ENCODE results near the gene UGT3A1. TPM values are rescaled to one million over a fixed set of nuclear protein-coding genes. Genes with fewer than 3 reads are reported as not detected.
A peak's percentile ranks its signal among the peaks of the same experiment; 100 is the strongest.
"Not testable (repeated sequence)": the region's sequence is repeated elsewhere in the genome, so short reads cannot be mapped to it uniquely, and the experiment has no call there.

UGT3A1 gene
- not detected for total RNA-seq
- long read RNA-seq, result 0 reads

GRCh38 chr5:35990941-35991611 is at the start of gene UGT3A1:
Gene UGT3A1, minus strand, starts transcription at chr5:35991390. Its CDS starts 150 bp downstream, at chr5:35991240.
- intact Hi-C loops (cut with DNase I), result no loop called here
- ATAC-seq (no peak), DNase-seq (ENCODE audit: missing footprints) (no peak)

GRCh38 chr5:36035696-36036095 is 44.5 kb upstream of the UGT3A1 start:
- DNase-seq (ENCODE audit: missing footprints) (no peak), ATAC-seq (no peak)
- intact Hi-C loops (cut with DNase I), result no loop called here

- ATAC-seq; intact Hi-C loops (cut with DNase I); DNase-seq (ENCODE audit: missing footprints): not testable (repeated sequence)
Observed at GRCh38 chr5:36034536-36035134, 43.4 kb upstream of the UGT3A1 start.

- ATAC-seq, result no peak
- no peak for DNase-seq (ENCODE audit: missing footprints)
- intact Hi-C loops (cut with DNase I), result no loop called here
Observed at GRCh38 chr5:36033486-36033885, 42.3 kb upstream of the UGT3A1 start.

GRCh38 chr5:36033047-36033446 is 41.9 kb upstream of the UGT3A1 start:
- no peak for DNase-seq (ENCODE audit: missing footprints)
- no peak for ATAC-seq
- intact Hi-C loops (cut with DNase I), result no loop called here

GRCh38 chr5:36031223-36031622 is 40.0 kb upstream of the UGT3A1 start:
- no peak for ATAC-seq
- intact Hi-C loops (cut with DNase I), result no loop called here
- no peak for DNase-seq (ENCODE audit: missing footprints)

GRCh38 chr5:36029914-36030313 is 38.7 kb upstream of the UGT3A1 start:
- intact Hi-C loops (cut with DNase I), result no loop called here

GRCh38 chr5:36028816-36029465 is 37.8 kb upstream of the UGT3A1 start:
- ATAC-seq, result no peak

More at GRCh38 chr5:36029914-36030313, 38.7 kb upstream of the UGT3A1 start:
- DNase-seq (ENCODE audit: missing footprints), result no peak
- ATAC-seq, result no peak

GRCh38 chr5:36027711-36028110 is 36.5 kb upstream of the UGT3A1 start:
- ATAC-seq, result no peak
- intact Hi-C loops (cut with DNase I), result no loop called here
- DNase-seq (ENCODE audit: missing footprints), result no peak

More at GRCh38 chr5:36028816-36029465, 37.8 kb upstream of the UGT3A1 start:
- DNase-seq (ENCODE audit: missing footprints), result no peak
- intact Hi-C loops (cut with DNase I), result no loop called here

GRCh38 chr5:36026706-36027465 is 35.7 kb upstream of the UGT3A1 start:
- DNase-seq (ENCODE audit: missing footprints), result no peak
- intact Hi-C loops (cut with DNase I), result no loop called here
- no peak for ATAC-seq

- ATAC-seq; intact Hi-C loops (cut with DNase I); DNase-seq (ENCODE audit: missing footprints): not testable (repeated sequence)
Observed at GRCh38 chr5:36022246-36022645, 31.1 kb upstream of the UGT3A1 start.

- intact Hi-C loops (cut with DNase I); DNase-seq (ENCODE audit: missing footprints); ATAC-seq: not testable (repeated sequence)
Observed at GRCh38 chr5:36019584-36019983, 28.4 kb upstream of the UGT3A1 start.

GRCh38 chr5:36017622-36018021 is 26.4 kb upstream of the UGT3A1 start:
- intact Hi-C loops (cut with DNase I), result no loop called here
- no peak for DNase-seq (ENCODE audit: missing footprints)
- no peak for ATAC-seq

- no peak for DNase-seq (ENCODE audit: missing footprints)
- peak; percentile 50 for ATAC-seq
- intact Hi-C loops (cut with DNase I), result no loop called here
Observed at GRCh38 chr5:36017004-36017403, 25.8 kb upstream of the UGT3A1 start.

- intact Hi-C loops (cut with DNase I), result no loop called here
- DNase-seq (ENCODE audit: missing footprints) (no peak), ATAC-seq (no peak)
Observed at GRCh38 chr5:36013182-36013581, 22.0 kb upstream of the UGT3A1 start.

- intact Hi-C loops (cut with DNase I), result no loop called here
- no peak for DNase-seq (ENCODE audit: missing footprints)
- ATAC-seq, result no peak
Observed at GRCh38 chr5:36009698-36010097, 18.5 kb upstream of the UGT3A1 start.

- DNase-seq (ENCODE audit: missing footprints) (no peak), ATAC-seq (no peak)
- intact Hi-C loops (cut with DNase I), result no loop called here
Observed at GRCh38 chr5:36007366-36007765, 16.2 kb upstream of the UGT3A1 start.

- intact Hi-C loops (cut with DNase I), result no loop called here
- DNase-seq (ENCODE audit: missing footprints), result no peak
- ATAC-seq, result no peak
Observed at GRCh38 chr5:36006163-36006562, 15.0 kb upstream of the UGT3A1 start.

- DNase-seq (ENCODE audit: missing footprints) (no peak), ATAC-seq (no peak)
- intact Hi-C loops (cut with DNase I), result no loop called here
Observed at GRCh38 chr5:36001032-36001431, 9.8 kb upstream of the UGT3A1 start.

Data from Right ventricle myocardium inferior (tissue), 1 donor.